HEK293T (cell line): Measurements from ENCODE around the gene KBTBD6.

Experiments
- CTCF ChIA-PET: fragments of 350-600 bp; formaldehyde crosslinking; extraction: SDS; loops from one replicate; lab custom pipeline; 2021; ENCODE audit warnings: antibody characterized with exemption, inconsistent platforms; lab: Yijun Ruan, JAX
- POLR2A ChIA-PET: fragments of 350-600 bp; formaldehyde crosslinking; extraction: SDS; loops from one replicate; lab custom pipeline; 2020; ENCODE audit warnings: antibody characterized with exemption, inconsistent platforms; lab: Yijun Ruan, JAX
- DNase-seq: peaks from one replicate; pipeline ENCODE4 v3.0.0; 2012; ENCODE audit warnings: mixed read lengths; ENCODE audit errors: extremely low spot score
- ARNT ChIP-seq: fragments of 450-650 bp; IDR thresholded peaks from 2 replicates; pipeline ENCODE4 v1.6.1; 2017; ENCODE audit warnings: mild to moderate bottlenecking
- BHLHE40 ChIP-seq: fragments of 450-650 bp; IDR thresholded peaks from 2 replicates; pipeline ENCODE4 v1.6.1; 2016; ENCODE audit warnings: mild to moderate bottlenecking, moderate library complexity, borderline replicate concordance
- CTBP1 ChIP-seq: fragments of 450-650 bp; IDR thresholded peaks from 2 replicates; pipeline ENCODE4 v1.6.1; 2016; ENCODE audit warnings: borderline replicate concordance
- ELF4 ChIP-seq: fragments of 450-650 bp; IDR thresholded peaks from 2 replicates; pipeline ENCODE4 v1.6.1; 2017; ENCODE audit warnings: antibody characterized with exemption
- FOXA1 ChIP-seq: fragments of 450-650 bp; IDR thresholded peaks from 2 replicates; pipeline ENCODE4 v1.6.1; 2016; ENCODE audit warnings: mild to moderate bottlenecking
- FOXK2 ChIP-seq: fragments of 450-650 bp; IDR thresholded peaks from 2 replicates; pipeline ENCODE4 v1.6.1; 2016; ENCODE audit warnings: mild to moderate bottlenecking
- FOXM1 ChIP-seq: fragments of 450-650 bp; IDR thresholded peaks from 2 replicates; pipeline ENCODE4 v1.6.1; 2017; ENCODE audit warnings: mild to moderate bottlenecking, borderline replicate concordance
- HDGF ChIP-seq: fragments of 450-650 bp; IDR thresholded peaks from 2 replicates; pipeline ENCODE4 v1.6.1; 2017; ENCODE audit warnings: antibody characterized with exemption, borderline replicate concordance
- L3MBTL2 ChIP-seq: fragments of 450-650 bp; conservative IDR thresholded peaks from 2 replicates; pipeline ENCODE4 v1.6.1; 2016; ENCODE audit warnings: mild to moderate bottlenecking
- LEF1 ChIP-seq: fragments of 450-650 bp; IDR thresholded peaks from 2 replicates; pipeline ENCODE4 v1.6.1; 2017; ENCODE audit warnings: mild to moderate bottlenecking, borderline replicate concordance
- NFRKB ChIP-seq: fragments of 450-650 bp; IDR thresholded peaks from 2 replicates; pipeline ENCODE4 v1.6.1; 2016; ENCODE audit warnings: mild to moderate bottlenecking, moderate library complexity
- SP1 ChIP-seq: fragments of 450-650 bp; IDR thresholded peaks from 2 replicates; pipeline ENCODE4 v1.6.1; 2017
- SUZ12 ChIP-seq: fragments of 450-650 bp; IDR thresholded peaks from 2 replicates; pipeline ENCODE4 v1.6.1; 2016; ENCODE audit warnings: mild to moderate bottlenecking
- TARDBP ChIP-seq: fragments of 450-650 bp; IDR thresholded peaks from 2 replicates; pipeline ENCODE4 v1.6.1; 2016
- ZNF384 ChIP-seq: fragments of 450-650 bp; IDR thresholded peaks from 2 replicates; pipeline ENCODE4 v1.6.1; 2016
- TF ChIP-seq, protein P1 (sequence below): fragments of 450-650 bp; IDR thresholded peaks from 2 replicates; pipeline ENCODE4 v1.6.1; 2016

The KBTBD6 gene

DNA sequence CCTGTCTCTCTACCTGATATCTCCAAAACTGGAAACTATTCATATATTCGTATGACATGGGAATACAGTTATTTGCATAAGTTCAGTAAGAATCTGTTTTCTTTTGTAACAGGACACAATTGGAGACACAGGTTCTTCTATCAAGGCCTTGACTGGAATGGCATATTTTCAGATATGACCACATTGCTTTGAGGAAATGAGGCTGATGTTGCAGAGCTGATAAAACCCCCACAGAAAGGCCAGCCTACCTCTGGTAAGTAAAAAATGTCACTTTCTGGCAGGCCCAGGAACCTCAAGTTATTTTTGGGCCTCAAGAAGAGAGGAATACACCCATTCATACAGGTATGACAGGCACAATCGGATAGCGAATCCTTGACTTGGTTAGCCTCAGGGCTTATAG lies 29.5 kb upstream of the KBTBD6 start:
- CTCF ChIA-PET = no interaction called here
- POLR2A ChIA-PET = no interaction called here
- no peak for DNase-seq
- TF ChIP-seq ARNT (no peak), BHLHE40 (no peak), CTBP1 (no peak), SP1 (no peak), FOXA1 (no peak), L3MBTL2 (no peak), FOXK2 (no peak), ZNF384 (no peak), HDGF (no peak), NFRKB (no peak), SUZ12 (no peak), ELF4 (no peak), FOXM1 (no peak), LEF1 (no peak), TARDBP (no peak)
- TF ChIP-seq, protein P1, sequence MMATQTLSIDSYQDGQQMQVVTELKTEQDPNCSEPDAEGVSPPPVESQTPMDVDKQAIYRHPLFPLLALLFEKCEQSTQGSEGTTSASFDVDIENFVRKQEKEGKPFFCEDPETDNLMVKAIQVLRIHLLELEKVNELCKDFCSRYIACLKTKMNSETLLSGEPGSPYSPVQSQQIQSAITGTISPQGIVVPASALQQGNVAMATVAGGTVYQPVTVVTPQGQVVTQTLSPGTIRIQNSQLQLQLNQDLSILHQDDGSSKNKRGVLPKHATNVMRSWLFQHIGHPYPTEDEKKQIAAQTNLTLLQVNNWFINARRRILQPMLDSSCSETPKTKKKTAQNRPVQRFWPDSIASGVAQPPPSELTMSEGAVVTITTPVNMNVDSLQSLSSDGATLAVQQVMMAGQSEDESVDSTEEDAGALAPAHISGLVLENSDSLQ = no peak

DNA sequence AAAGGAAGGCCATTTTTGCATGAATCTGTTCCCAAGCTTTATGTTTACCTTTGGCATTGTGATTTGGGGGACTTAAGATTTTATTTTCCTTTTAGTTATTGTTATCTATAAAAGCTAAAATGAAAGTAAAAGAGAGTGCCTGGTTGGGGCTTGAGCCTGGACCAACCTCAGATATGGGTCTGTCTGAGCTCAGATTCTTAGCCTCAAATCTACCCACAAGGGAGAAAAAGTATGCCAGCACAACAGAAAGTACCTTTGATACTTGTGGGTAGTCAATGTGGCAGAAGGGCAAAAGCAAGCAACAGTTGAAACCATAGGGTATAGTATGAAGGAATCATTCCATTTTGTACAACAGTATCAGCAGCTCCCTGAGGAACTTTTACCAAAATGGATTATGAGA lies 26.6 kb upstream of the KBTBD6 start:
- CTCF ChIA-PET = interaction anchor here (0.6 to 0.7 kb wide), 2 partner anchors 299 to 1314 kb away, joined by 3 to 11 read pairs; no protein-coding TSS in a partner anchor
- no peak for DNase-seq
- POLR2A ChIA-PET = no interaction called here
- TF ChIP-seq FOXA1 = no peak
- no peak for TF ChIP-seq LEF1
- TF ChIP-seq SUZ12 = no peak
- no peak for TF ChIP-seq L3MBTL2
- TF ChIP-seq CTBP1 = no peak
- no peak for TF ChIP-seq ARNT
- no peak for TF ChIP-seq FOXM1
- no peak for TF ChIP-seq TARDBP
- TF ChIP-seq NFRKB = no peak
- no peak for TF ChIP-seq SP1
- no peak for TF ChIP-seq FOXK2
- TF ChIP-seq, protein P1 = no peak
- no peak for TF ChIP-seq BHLHE40
- TF ChIP-seq HDGF = no peak
- no peak for TF ChIP-seq ELF4

DNA sequence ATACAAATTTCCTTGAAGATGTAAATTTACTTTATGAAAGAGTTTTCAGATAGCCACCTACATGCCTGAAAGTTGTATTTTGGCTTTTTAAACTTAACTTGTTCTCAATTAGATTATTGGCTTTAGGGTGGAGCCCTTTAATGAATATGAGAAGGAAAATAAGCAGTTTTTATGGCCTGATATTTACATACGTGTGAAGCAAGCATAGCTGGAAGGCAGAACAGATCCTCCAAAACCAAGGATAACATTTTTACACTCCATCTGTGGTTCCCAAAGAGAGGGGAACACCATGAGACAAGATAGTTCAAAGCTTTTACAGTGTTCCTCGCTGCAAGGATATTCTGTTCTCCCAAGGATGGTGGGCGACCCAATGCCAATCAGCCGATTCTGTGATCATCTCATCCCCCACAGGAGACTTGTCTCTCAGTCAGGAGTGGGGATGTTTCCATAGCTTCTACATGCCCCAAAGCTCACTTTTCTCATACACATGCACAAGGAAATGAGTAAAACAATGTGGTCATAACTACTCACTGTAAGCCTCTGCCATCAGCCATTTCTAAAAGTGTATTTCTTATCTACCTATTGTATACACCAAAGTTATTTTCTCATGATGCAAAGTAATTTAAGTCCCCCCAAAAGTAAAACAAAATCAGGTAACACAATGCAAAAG lies 24.6 kb upstream of the KBTBD6 start:
- DNase-seq = no peak
- ChIA-PET CTCF (no interaction called here), POLR2A (no interaction called here)
- TF ChIP-seq FOXA1 = no peak
- TF ChIP-seq FOXK2 = no peak
- no peak for TF ChIP-seq SP1
- no peak for TF ChIP-seq CTBP1
- TF ChIP-seq ARNT = no peak
- no peak for TF ChIP-seq LEF1
- TF ChIP-seq, protein P1 = no peak
- no peak for TF ChIP-seq L3MBTL2
- TF ChIP-seq BHLHE40 = no peak
- TF ChIP-seq ELF4 = no peak
- TF ChIP-seq HDGF = no peak
- no peak for TF ChIP-seq ZNF384
- no peak for TF ChIP-seq SUZ12
- TF ChIP-seq FOXM1 = no peak
- TF ChIP-seq TARDBP = no peak
- no peak for TF ChIP-seq NFRKB

DNA sequence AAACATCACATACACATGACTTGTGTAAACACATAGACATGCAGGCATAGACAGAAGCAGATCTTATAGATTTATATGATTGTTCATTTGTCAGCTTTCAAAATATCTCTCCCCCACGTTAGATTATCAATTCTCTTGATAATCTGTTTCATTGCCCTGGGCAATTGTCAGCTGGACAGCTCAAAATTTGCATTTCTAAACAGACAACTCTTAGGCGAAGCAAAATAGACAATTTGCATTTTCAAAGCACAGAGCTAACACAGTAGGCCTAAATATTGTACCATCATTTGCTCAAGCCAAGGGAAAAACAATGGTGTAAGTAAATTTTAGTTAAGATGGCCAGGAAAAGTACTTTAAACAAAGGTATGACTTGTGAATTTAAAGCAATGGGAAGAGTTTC lies 24.0 kb upstream of the KBTBD6 start:
- TF ChIP-seq FOXK2 (no peak), ARNT (no peak), FOXA1 (no peak), NFRKB (no peak), LEF1 (no peak), TARDBP (no peak), FOXM1 (no peak), CTBP1 (no peak), HDGF (no peak), L3MBTL2 (no peak), ZNF384 (no peak), SUZ12 (no peak), SP1 (no peak), BHLHE40 (no peak), ELF4 (no peak)
- TF ChIP-seq, protein P1 = no peak
- no peak for DNase-seq
- ChIA-PET CTCF (no interaction called here), POLR2A (no interaction called here)

DNA sequence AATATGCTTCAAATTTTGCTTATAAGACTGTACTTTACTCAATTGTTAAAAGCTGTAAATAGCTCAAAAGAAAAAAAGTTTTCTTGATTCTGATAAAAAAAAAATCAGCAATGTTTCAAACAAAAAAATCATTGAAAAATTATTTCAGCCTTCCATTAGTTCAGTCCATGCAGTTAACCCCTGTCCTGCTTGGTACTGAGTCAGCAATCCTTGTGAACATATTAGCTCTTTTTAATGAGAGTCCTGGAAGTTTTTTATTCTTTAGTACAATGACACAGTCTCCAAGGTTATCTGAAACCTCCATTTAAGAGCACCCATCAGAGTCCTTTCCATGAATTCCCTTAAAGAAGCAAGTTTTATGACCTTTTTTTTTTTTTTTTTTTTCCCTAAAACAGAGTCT lies 21.4 kb upstream of the KBTBD6 start:
- CTCF ChIA-PET = no interaction called here
- no peak for DNase-seq
- POLR2A ChIA-PET = no interaction called here
- TF ChIP-seq ZNF384 = 0 out of 2 replicates have a peak, but pooled peaks have one; percentile 6
- no peak for TF ChIP-seq HDGF

DNA sequence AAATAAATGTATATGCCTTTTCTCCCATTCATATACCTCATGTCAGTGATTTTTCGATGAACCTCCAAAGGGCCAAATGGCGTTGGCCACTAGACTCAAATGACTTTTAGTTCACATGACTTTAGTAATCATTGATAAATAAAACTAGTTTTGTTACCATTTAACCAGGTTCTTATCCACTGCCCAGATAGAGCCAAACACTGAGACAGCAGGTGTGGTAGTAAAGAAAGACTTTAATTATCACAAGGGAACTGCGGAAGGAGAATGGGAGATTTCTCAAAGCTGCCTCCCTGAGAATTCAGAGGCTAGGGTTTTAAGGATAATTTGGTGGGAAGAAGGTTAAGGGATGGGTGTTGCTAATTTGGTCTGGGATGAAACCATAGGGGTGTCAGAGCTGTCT lies 19.4 kb upstream of the KBTBD6 start:
- POLR2A ChIA-PET = no interaction called here
- no peak for DNase-seq
- CTCF ChIA-PET = no interaction called here
- TF ChIP-seq ZNF384 = no peak
- TF ChIP-seq TARDBP = no peak
- TF ChIP-seq FOXA1 = no peak
- TF ChIP-seq FOXK2 = no peak
- no peak for TF ChIP-seq CTBP1
- no peak for TF ChIP-seq NFRKB
- no peak for TF ChIP-seq LEF1
- no peak for TF ChIP-seq FOXM1
- no peak for TF ChIP-seq ELF4
- TF ChIP-seq SUZ12 = no peak
- TF ChIP-seq, protein P1 = no peak
- no peak for TF ChIP-seq L3MBTL2
- no peak for TF ChIP-seq ARNT
- no peak for TF ChIP-seq SP1
- TF ChIP-seq BHLHE40 = no peak
- no peak for TF ChIP-seq HDGF
